ENCODE results near the gene SLC22A23.

- TF ChIP-seq POLR2A (IDR thresholded peaks at IDR 0.05), result no peak
- no peak for TF ChIP-seq CTCF (IDR thresholded peaks at IDR 0.05)
- no peak for TF ChIP-seq EP300 (IDR thresholded peaks at IDR 0.05)
- TF ChIP-seq POLR2AphosphoS5 (IDR thresholded peaks at IDR 0.05), result peak; percentile 26
These were observed 127.3 kb downstream of the SLC22A23 start for GRCh38 chr6:3329393-3330051.

Measured in gastroesophageal sphincter (tissue), 3 donors.